ENCODE data around the gene FMN1. TPM values are rescaled to one million over a fixed set of nuclear protein-coding genes. Genes with fewer than 3 reads are reported as not detected.

The FMN1 gene
- total RNA-seq, 1 experiment from 2014 or later = 25.8 TPM

DNA sequence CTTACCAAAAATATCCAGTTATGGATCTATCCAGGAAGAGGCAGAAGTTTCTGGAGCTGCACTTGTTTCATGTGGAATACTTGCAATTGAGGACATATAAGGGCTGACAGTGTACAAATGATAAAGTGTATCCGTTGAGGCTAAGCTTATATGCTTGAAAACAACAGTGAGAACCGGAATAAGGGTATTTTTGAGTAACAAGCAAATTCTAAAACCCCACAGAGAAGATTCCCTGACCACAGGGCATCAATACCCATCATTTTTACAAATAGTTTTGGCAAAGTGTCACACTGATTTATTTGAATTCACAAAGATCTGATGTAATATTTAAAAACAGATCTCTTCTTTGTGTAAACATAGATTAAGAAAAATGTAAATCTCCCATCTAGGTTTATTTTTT lies 208.4 kb downstream of the FMN1 start:
- TF ChIP-seq, protein P1, sequence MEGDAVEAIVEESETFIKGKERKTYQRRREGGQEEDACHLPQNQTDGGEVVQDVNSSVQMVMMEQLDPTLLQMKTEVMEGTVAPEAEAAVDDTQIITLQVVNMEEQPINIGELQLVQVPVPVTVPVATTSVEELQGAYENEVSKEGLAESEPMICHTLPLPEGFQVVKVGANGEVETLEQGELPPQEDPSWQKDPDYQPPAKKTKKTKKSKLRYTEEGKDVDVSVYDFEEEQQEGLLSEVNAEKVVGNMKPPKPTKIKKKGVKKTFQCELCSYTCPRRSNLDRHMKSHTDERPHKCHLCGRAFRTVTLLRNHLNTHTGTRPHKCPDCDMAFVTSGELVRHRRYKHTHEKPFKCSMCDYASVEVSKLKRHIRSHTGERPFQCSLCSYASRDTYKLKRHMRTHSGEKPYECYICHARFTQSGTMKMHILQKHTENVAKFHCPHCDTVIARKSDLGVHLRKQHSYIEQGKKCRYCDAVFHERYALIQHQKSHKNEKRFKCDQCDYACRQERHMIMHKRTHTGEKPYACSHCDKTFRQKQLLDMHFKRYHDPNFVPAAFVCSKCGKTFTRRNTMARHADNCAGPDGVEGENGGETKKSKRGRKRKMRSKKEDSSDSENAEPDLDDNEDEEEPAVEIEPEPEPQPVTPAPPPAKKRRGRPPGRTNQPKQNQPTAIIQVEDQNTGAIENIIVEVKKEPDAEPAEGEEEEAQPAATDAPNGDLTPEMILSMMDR (conservative IDR thresholded peaks at IDR 0.05) = no peak
- no peak for TF ChIP-seq EZH2 (IDR thresholded peaks at IDR 0.05; ENCODE audit: low read depth)
- no peak for DNase-seq
- H3K4me2 ChIP-seq = no peak overlapping the region
- H3K4me1 ChIP-seq (replicated peaks; ENCODE audit: insufficient read depth) = no peaks in the 10 kb centered on the region
- H3K27me3 ChIP-seq (ENCODE audit: insufficient read depth, low read depth) = no peaks in the 10 kb centered on the region
- no peak overlapping the region for H3K27ac ChIP-seq
- POLR2A ChIA-PET (ENCODE audit: unreplicated experiment) = no interaction called here
- CTCF ChIA-PET = no interaction called here
- no peaks in the 10 kb centered on the region for H4K20me1 ChIP-seq (ENCODE audit: insufficient read depth)
- no peaks in the 10 kb centered on the region for H3K9me3 ChIP-seq (ENCODE audit: insufficient read depth, low read depth)
- no peaks in the 10 kb centered on the region for H3K9me2 ChIP-seq (ENCODE audit: insufficient read depth)
- no peaks in the 10 kb centered on the region for H3K36me3 ChIP-seq (ENCODE audit: low read depth)
- no peak overlapping the region for H2AFZ ChIP-seq
- intact Hi-C loops (cut with micrococcal nuclease; ENCODE audit: unreplicated experiment) = no loop called here
- no peak overlapping the region for H3K4me3 ChIP-seq
- no peaks in the 10 kb centered on the region for H3F3A ChIP-seq (ENCODE audit: insufficient read depth, low read depth)
- H3K79me2 ChIP-seq (ENCODE audit: low read depth) = no peaks in the 10 kb centered on the region
- no TSS peak for BruUV-seq (replicated peaks)

DNA sequence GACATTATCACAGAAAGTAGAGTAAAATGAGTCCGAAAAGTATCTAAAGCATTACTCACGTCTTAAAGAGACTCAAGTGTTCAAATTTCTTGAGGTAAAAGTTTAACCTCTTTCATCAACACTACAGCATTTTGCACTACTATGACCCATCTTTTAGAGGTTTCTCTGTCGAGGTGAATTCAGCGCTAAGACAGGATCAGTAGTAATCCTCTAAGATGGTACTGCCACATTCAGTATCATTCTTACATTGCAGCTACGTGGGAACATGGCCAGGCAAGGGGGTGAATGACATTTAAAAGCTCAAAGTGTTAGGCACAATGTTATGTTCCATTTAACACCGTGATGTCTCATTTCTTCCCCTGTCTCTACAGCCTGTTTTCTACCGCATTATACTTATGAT lies 210.8 kb downstream of the FMN1 start:
- H2AFZ ChIP-seq = no peak overlapping the region
- intact Hi-C loops (cut with micrococcal nuclease; ENCODE audit: unreplicated experiment) = no loop called here
- H3K4me2 ChIP-seq = no peak overlapping the region
- no peaks in the 10 kb centered on the region for H3K9me3 ChIP-seq (ENCODE audit: insufficient read depth, low read depth)
- no peak overlapping the region for H3K27ac ChIP-seq
- H3F3A ChIP-seq (ENCODE audit: insufficient read depth, low read depth) = no peaks in the 10 kb centered on the region
- no peaks in the 10 kb centered on the region for H4K20me1 ChIP-seq (ENCODE audit: insufficient read depth)
- no peak for TF ChIP-seq EZH2 (IDR thresholded peaks at IDR 0.05; ENCODE audit: low read depth)
- no peaks in the 10 kb centered on the region for H3K79me2 ChIP-seq (ENCODE audit: low read depth)
- no peaks in the 10 kb centered on the region for H3K9me2 ChIP-seq (ENCODE audit: insufficient read depth)
- CTCF ChIA-PET = no interaction called here
- H3K36me3 ChIP-seq (ENCODE audit: low read depth) = no peaks in the 10 kb centered on the region
- no peak overlapping the region for H3K4me3 ChIP-seq
- POLR2A ChIA-PET (ENCODE audit: unreplicated experiment) = no interaction called here
- no peaks in the 10 kb centered on the region for H3K4me1 ChIP-seq (replicated peaks; ENCODE audit: insufficient read depth)
- no peaks in the 10 kb centered on the region for H3K27me3 ChIP-seq (ENCODE audit: insufficient read depth, low read depth)
- DNase-seq = no peak
- no TSS peak for BruUV-seq (replicated peaks)

DNA sequence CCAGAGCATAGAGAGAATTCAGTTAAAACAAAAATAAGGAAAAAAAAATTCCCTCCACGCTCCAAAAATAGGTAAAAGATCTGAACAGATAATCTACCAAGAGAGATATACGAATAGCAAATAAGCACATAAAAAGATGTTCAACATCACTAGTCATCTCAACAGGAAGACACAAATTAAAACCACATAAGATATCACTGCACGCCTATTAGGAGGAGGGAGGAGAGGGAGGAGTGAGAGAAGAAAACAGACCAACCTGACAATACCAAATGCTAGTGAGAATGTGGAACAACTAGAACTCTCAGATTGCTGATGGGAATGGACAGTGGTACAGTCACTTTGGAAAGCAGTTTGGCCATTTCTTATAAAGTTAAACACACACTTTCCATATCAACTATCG lies 212.5 kb downstream of the FMN1 start:
- no peak overlapping the region for H3K4me2 ChIP-seq

DNA sequence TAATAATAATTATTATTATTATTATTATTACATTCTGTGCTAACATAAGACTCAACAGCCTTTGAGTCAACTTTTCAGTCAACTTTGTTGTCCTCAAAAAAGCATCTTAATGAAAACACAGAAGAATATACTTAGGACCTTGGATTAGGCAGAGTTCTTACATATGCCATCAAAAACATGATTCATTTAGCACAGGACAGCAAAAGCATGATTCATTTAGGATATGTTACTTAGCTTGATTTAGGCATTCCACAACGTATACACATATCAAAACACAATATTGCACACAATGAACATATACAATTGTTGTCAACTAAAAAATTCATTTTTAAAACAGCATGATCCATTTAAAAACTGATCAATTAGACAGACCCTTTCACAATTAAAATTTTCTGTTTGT lies 213.0 kb downstream of the FMN1 start:
- Histone ChIP-seq H3K27ac (no peak overlapping the region), H4K20me1 (ENCODE audit: insufficient read depth) (no peaks in the 10 kb centered on the region), H3K4me1 (replicated peaks; ENCODE audit: insufficient read depth) (no peaks in the 10 kb centered on the region), H3F3A (ENCODE audit: insufficient read depth, low read depth) (no peaks in the 10 kb centered on the region), H3K9me2 (ENCODE audit: insufficient read depth) (no peaks in the 10 kb centered on the region), H3K4me2 (no peak overlapping the region), H2AFZ (no peak overlapping the region), H3K9me3 (ENCODE audit: insufficient read depth, low read depth) (no peaks in the 10 kb centered on the region), H3K4me3 (no peak overlapping the region), H3K36me3 (ENCODE audit: low read depth) (no peaks in the 10 kb centered on the region), H3K27me3 (ENCODE audit: insufficient read depth, low read depth) (no peaks in the 10 kb centered on the region), H3K79me2 (ENCODE audit: low read depth) (no peaks in the 10 kb centered on the region)
- POLR2A ChIA-PET (ENCODE audit: unreplicated experiment) = no interaction called here
- CTCF ChIA-PET = no interaction called here
- no TSS peak for BruUV-seq (replicated peaks)
- TF ChIP-seq, protein P1 (conservative IDR thresholded peaks at IDR 0.05) = no peak
- TF ChIP-seq EZH2 (IDR thresholded peaks at IDR 0.05; ENCODE audit: low read depth) = no peak
- intact Hi-C loops (cut with micrococcal nuclease; ENCODE audit: unreplicated experiment) = no loop called here
- no peak for DNase-seq

More for the DNA sequence above, 212.5 kb downstream of the FMN1 start:
- no peak for TF ChIP-seq EZH2 (IDR thresholded peaks at IDR 0.05; ENCODE audit: low read depth)
- TF ChIP-seq, protein P1 (conservative IDR thresholded peaks at IDR 0.05) = no peak
- no peak for DNase-seq
- H3K9me3 ChIP-seq (ENCODE audit: insufficient read depth, low read depth) = no peaks in the 10 kb centered on the region
- ChIA-PET CTCF (no interaction called here), POLR2A (ENCODE audit: unreplicated experiment) (no interaction called here)
- H3K4me3 ChIP-seq = no peak overlapping the region
- no peaks in the 10 kb centered on the region for H3K79me2 ChIP-seq (ENCODE audit: low read depth)
- no peaks in the 10 kb centered on the region for H3K4me1 ChIP-seq (replicated peaks; ENCODE audit: insufficient read depth)
- no peak overlapping the region for H3K27ac ChIP-seq
- no peaks in the 10 kb centered on the region for H3K36me3 ChIP-seq (ENCODE audit: low read depth)
- no peaks in the 10 kb centered on the region for H3F3A ChIP-seq (ENCODE audit: insufficient read depth, low read depth)
- no peaks in the 10 kb centered on the region for H4K20me1 ChIP-seq (ENCODE audit: insufficient read depth)
- H2AFZ ChIP-seq = no peak overlapping the region
- H3K9me2 ChIP-seq (ENCODE audit: insufficient read depth) = no peaks in the 10 kb centered on the region
- H3K27me3 ChIP-seq (ENCODE audit: insufficient read depth, low read depth) = no peaks in the 10 kb centered on the region
- intact Hi-C loops (cut with micrococcal nuclease; ENCODE audit: unreplicated experiment) = no loop called here
- no TSS peak for BruUV-seq (replicated peaks)
